NCI-H446 (cell line): ENCODE results near the gene ACOT12.

Source experiments
- DNase-seq, 2 experiments: peaks; one replicate each; lab custom pipeline; 2025; lab: John Stamatoyannopoulos, UW

ACOT12 gene

DNA sequence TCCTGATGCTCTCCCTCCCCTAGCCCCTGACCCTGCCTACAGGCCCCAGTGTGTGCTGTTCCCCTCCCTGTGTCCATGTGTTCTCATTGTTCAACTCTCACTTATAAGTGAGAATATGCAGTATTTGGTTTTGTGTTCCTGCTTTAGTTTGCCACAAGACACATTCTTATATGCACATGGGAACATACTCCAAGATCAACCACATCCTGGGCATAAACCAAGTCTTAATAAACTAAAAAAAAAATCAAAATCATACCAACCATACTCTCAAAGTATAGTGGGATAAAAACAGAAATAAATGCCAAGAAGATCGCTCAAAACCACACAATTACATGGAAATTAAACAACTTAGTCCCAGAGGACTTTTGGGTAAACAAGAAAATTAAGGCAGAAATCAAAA lies 103.8 kb downstream of the ACOT12 start:
- DNase-seq = no peak

DNA sequence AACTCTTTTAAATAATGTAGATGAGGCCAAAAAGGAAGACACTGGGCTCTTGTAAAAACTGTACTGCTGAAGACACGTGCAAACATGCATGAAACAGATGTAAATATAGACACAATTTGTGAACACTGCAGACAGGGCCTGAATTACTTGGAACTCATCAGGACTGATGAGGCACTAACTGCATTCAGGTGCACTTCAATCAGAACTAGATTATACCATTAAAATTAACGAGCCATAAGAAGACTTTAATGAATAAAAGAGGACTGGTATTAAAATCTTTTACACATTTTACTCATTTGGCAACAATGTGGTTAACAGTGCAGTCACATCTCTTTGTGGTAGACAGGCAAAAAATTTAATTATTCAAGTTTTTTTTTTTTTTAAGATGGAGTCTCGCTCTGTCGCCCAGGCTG lies 105.9 kb downstream of the ACOT12 start:
- DNase-seq = no peak

DNA sequence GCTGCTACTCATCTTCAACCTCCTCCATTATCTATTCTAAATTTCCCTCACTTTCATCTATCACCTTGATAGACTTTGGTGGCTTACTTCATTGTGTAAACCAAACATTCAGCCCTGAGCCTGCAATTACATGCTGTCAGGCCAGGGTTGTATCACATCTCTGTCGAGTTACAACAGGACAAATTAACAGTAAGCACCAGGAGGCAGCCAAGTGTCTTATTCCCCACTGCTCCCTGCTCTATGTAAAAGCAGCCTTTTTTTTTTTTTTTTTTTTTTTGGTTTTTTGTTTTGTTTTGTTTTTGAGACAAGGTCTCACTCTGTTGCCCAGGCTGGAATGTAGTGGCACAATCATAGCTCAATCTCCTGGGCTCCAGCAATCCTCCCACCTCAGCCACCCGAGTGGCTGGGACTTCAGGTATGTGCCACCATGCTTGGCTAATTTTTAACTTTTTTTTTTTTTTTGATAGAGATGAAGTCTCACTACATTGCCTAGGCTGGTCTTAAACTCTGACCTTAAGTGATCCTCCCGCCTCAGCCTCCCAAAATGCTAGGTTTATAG lies 107.8 kb downstream of the ACOT12 start:
- DNase-seq = no peak

DNA sequence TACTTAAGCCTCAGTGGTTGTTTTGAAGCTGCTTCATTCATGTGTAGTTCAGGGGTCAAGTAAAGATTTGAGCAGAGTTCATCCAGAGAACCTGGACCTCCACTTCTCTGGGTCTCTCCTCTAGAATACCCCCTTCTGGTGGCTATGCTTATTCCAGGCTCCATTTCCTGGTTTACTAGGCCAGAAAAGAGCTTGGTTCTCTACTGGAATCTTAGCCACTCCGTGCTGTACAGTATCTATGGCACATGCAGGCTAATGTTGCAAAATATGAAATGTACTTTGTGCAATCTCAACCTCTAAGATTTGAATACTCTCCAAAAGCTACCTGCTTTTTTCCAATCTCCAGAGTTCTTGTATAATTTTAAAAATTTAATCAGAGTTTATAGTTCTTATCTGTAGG lies 110.0 kb downstream of the ACOT12 start:
- no peak for DNase-seq
